Activated CD4-positive, alpha-beta T cell treated with anti-CD3 and anti-CD28 coated beads, Interleukin-2, amount 50 U/mL, for 48 hours (primary cell): ENCODE data around the gene KBTBD13.
A peak's percentile ranks its signal among the peaks of the same experiment; 100 is the strongest.

Experiments
- DNase-seq, 2 experiments: peaks; one replicate each; pipeline ENCODE4 v3.0.0-alpha.2; 2020

Gene KBTBD13

GRCh38 chr15:65052956-65053355, 23.6 kb upstream of the KBTBD13 start:
- DNase-seq: no peak

- DNase-seq: peak; percentile 70 to 72
These were observed 22.0 kb upstream of the KBTBD13 start for GRCh38 chr15:65054333-65055200.

- DNase-seq: no peak
These were observed 21.2 kb upstream of the KBTBD13 start for GRCh38 chr15:65055201-65055870.

GRCh38 chr15:65056106-65056505, 20.4 kb upstream of the KBTBD13 start:
- DNase-seq: no peak

GRCh38 chr15:65056868-65057548, 19.5 kb upstream of the KBTBD13 start:
- DNase-seq: no peak

GRCh38 chr15:65057549-65057940, 19.0 kb upstream of the KBTBD13 start:
- DNase-seq: no peak

GRCh38 chr15:65058394-65059368, 17.9 kb upstream of the KBTBD13 start:
- no peak for DNase-seq

- no peak for DNase-seq
These were observed 17.2 kb upstream of the KBTBD13 start for GRCh38 chr15:65059369-65059750.

- DNase-seq: no peak
These were observed 16.5 kb upstream of the KBTBD13 start for GRCh38 chr15:65059931-65060596.

GRCh38 chr15:65060641-65061397, 15.7 kb upstream of the KBTBD13 start:
- DNase-seq: no peak

GRCh38 chr15:65062061-65062460, 14.5 kb upstream of the KBTBD13 start:
- no peak for DNase-seq

GRCh38 chr15:65062726-65063125, 13.8 kb upstream of the KBTBD13 start:
- DNase-seq: no peak

- no peak for DNase-seq
These were observed 10.4 kb upstream of the KBTBD13 start for GRCh38 chr15:65066001-65066634.

- no peak for DNase-seq
These were observed 9.8 kb upstream of the KBTBD13 start for GRCh38 chr15:65066635-65067316.

- no peak for DNase-seq
These were observed 9.3 kb upstream of the KBTBD13 start for GRCh38 chr15:65067317-65067644.

- DNase-seq: no peak
These were observed 8.7 kb upstream of the KBTBD13 start, which contains the start of gene RASL12 for GRCh38 chr15:65067645-65068402. RASL12 (minus strand) TSS chr15:65067991; CDS start chr15:65067835, 156 bp downstream.

- no peak for DNase-seq
These were observed 8.2 kb upstream of the KBTBD13 start for GRCh38 chr15:65068403-65068788.

GRCh38 chr15:65069179-65069578, 7.4 kb upstream of the KBTBD13 start:
- no peak for DNase-seq
